T-helper 2 cell treated with Interferon-gamma antibody and Interleukin-4, amounts not matched to agents 100 ng/mL and 5 ng/mL, for 36 hours (primary cell): ENCODE data around the gene SLC5A1. TPM values are rescaled to one million over a fixed set of nuclear protein-coding genes. Genes with fewer than 3 reads are reported as not detected.

ENCODE experiments used
- intact Hi-C: fragments of 100-400 bp; cut with micrococcal nuclease; formaldehyde crosslinking; loops from one replicate; pipeline ENCODE4 v1.15.1; 2023
- total RNA-seq: library from RNA; stranded (reverse); gene quantifications from 2 replicates; pipeline ENCODE4 v1.2.3, GENCODE V29; 2022

SLC5A1 gene
- total RNA-seq, 1 donor from 2014 or later = not detected

- intact Hi-C loops = no loop called here
Observed at GRCh38 chr22:32050678-32051515, 7.8 kb downstream of the SLC5A1 start.

- intact Hi-C loops = no loop called here
Observed at GRCh38 chr22:32052244-32052643, 9.2 kb downstream of the SLC5A1 start.

GRCh38 chr22:32052936-32053791 lies 10.1 kb downstream of the SLC5A1 start:
- intact Hi-C loops = no loop called here

GRCh38 chr22:32055069-32055468 lies 12.0 kb downstream of the SLC5A1 start:
- intact Hi-C loops = no loop called here

- intact Hi-C loops = no loop called here
Observed at GRCh38 chr22:32058656-32059260, 15.7 kb downstream of the SLC5A1 start.

GRCh38 chr22:32059426-32059825 lies 16.4 kb downstream of the SLC5A1 start:
- intact Hi-C loops = no loop called here

GRCh38 chr22:32063701-32064100 lies 20.6 kb downstream of the SLC5A1 start:
- intact Hi-C loops = no loop called here

- intact Hi-C loops = no loop called here
Observed at GRCh38 chr22:32066820-32067219, 23.8 kb downstream of the SLC5A1 start.

GRCh38 chr22:32067613-32068012 lies 24.6 kb downstream of the SLC5A1 start:
- intact Hi-C loops = no loop called here

- intact Hi-C loops = no loop called here
Observed at GRCh38 chr22:32069579-32070372, 26.7 kb downstream of the SLC5A1 start.

- intact Hi-C loops = no loop called here
Observed at GRCh38 chr22:32073262-32073661, 30.2 kb downstream of the SLC5A1 start.

GRCh38 chr22:32073823-32074380 lies 30.8 kb downstream of the SLC5A1 start:
- intact Hi-C loops = no loop called here

- intact Hi-C loops = no loop called here
Observed at GRCh38 chr22:32075997-32076760, 33.1 kb downstream of the SLC5A1 start.

GRCh38 chr22:32076761-32077084 lies 33.7 kb downstream of the SLC5A1 start:
- intact Hi-C loops = no loop called here

GRCh38 chr22:32077151-32077550 lies 34.1 kb downstream of the SLC5A1 start:
- intact Hi-C loops = no loop called here

GRCh38 chr22:32079130-32080089 lies 36.3 kb downstream of the SLC5A1 start:
- intact Hi-C loops = loop anchor here (2.0 kb wide), 1 partner anchor 103 kb away; no protein-coding TSS in a partner anchor

- intact Hi-C loops = loop anchor here (2.0 kb wide), 1 partner anchor 104 kb away; no protein-coding TSS in a partner anchor
Observed at GRCh38 chr22:32080904-32081303, 37.8 kb downstream of the SLC5A1 start.

GRCh38 chr22:32082331-32082730 lies 39.3 kb downstream of the SLC5A1 start:
- intact Hi-C loops = no loop called here

- intact Hi-C loops = no loop called here
Observed at GRCh38 chr22:32083000-32083399, 39.9 kb downstream of the SLC5A1 start.
